SW 1271 (cell line): ENCODE results near the gene MEIOSIN.
A peak's percentile ranks its signal among the peaks of the same experiment; 100 is the strongest.

ENCODE experiments used
- DNase-seq, 2 experiments: peaks; one replicate each; lab custom pipeline; 2025; lab: John Stamatoyannopoulos, UW

MEIOSIN gene

DNA sequence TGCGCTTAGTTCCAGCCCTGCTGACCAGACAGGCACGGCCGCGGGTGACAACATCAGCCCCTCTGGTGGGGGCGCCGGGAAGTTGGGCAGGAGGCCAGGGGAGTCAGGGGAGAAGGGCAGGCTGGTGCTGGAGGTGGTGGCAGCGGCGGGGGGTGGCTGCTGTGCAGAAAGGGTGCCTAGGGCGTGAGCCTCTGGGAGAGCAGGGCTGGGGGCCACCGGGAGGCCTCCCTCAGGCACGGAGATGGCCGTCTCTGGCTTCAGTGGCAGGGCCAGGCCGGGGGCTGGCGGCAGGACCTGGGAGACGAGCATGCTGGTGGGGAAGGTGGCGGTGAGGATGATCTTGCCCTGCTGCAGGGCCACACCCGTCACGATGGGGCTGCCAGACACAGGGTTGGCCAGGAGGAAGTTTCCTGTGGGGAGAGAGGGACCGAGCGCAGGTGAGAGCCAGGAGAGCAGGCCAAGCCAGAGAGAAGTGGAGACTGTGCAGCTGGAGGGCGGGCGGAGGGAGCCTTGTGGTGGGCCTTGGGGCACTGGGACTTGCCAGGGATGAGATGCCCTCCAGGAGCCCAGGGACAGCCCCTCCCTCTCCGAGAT is 32.6 kb downstream of the MEIOSIN start:
- DNase-seq = no peak

DNA sequence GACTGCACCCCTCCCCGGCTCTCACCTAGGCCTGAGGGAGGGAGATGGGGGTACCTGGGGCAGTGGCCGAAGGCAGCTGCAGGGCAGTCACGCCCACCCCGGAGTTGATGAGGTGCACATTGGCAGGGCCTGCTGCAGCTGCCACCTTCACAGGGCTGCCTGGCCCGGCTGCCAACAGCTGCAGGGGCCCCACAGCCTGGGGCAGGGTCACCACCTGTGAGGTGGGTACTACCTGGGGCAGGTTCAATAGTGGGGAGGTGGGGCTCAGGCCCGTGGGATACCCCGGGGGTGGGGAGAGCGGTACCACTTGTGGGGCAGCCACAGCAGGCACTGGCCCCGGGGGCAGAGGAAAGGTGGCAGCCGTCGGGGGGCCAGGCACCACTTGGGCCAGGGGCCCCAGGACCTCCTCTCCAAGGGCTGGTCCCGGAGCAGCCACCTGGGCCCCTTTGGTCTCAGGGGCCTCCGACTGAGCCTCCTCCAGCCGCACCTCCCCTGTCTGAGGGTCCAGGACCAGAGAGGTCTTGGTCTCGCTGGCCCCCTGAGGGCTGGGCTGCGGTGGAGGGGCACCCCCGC is 33.1 kb downstream of the MEIOSIN start:
- DNase-seq = no peak

DNA sequence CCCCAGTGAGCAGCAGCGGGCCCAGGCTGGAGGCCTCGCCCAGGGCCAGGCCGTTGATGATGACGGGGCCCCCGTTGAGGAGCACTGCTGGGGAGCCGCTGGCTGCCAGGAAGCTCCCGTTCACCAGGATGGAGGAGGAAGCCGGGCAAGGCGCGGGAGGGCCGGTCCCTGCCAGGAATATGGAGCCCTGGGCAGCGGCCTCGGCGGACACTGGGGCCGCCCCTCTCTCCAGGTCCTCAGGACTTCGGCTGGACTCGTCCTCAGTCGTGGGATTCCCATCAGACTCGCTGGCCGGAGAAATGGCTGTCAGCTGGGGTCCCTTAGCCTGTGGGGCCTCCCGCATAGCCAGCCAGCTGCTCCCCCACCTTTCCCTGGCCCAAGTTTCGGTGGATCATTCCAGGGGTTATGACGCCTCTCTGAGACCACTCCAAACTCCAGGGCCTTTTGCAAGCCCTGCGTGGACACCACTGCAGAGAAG is 33.7 kb downstream of the MEIOSIN start:
- no peak for DNase-seq

DNA sequence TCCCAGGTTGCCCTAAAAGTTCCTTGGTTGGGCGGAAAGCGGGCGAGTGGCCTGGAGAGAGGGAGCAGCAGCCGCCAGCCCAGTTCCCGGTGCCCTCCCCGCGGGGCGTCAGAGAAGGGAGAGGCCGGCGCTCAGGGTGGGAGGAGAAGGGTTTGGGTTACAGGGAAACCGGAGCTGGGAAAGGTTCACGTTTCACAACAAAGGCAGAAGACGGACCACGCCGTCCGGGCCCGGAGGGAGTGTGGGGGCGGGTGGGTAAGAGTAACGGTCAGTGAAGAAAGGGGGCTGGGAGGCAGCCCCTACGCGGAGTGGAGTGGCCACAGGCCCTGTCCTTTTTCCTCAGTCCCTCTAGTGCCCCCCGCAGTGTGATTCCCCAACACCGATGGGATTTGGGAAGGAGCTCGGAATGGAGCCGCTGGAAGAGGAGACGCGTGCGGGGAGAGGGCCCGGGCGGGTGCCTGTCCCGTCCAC is 34.2 kb downstream of the MEIOSIN start:
- peak in 1 of 2 experiments; percentile 65 for DNase-seq

DNA sequence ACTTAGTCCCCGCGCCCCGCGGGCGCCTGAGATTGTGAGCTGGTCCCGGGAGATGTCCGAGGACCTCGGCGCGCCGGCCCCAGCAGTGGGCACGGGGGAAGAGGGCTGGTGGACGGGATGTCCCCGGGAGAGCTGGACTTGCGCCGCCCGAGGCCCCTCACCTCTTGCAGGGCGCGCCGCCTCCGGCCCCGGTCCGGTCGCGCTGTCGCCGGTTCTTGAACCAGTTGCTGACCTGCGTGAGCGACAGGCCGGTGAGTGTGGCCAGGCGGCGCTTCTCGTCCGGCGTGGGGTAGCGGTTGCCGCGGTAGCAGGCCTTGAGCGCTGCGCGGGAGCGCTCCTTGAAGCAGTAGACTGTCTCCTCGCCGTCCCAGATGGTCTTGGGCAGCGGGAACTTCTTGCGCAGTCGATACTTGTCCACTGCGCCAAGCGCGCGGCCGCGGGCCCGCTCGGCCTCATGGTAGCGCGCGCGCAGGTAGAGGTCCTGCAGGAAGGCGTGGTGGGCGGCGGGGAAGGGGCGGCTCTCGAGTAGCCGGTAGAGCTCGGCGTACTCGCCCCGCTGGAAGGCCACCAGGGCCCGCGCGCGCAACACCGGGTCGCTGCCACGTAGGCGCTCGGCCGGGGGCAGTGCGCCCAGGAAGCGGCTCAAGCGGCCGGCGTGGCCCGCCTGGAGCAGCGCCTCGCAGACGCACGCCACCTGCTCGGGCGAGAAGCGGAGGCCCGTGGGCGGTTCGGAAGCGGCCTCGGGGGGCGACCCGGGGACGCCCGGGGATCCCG is 34.8 kb downstream of the MEIOSIN start:
- DNase-seq = peak in 1 of 2 experiments; percentile 31

DNA sequence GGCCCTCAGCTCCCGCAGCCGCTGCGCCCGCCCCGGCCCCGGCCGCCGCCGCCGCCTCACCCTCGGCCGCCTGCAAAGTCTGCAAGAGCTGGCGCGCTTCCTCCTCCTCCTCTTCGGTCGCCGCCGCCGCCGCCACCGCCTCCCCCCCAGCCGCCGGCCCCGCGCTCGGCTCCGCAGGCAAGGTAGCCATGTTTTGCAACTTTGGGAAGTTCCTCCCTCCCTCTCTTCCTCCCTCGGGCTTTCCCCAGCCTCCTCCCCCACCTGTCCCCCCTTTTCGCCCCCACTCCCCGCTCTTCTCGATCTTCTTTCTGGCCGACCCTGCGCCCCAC is 35.4 kb downstream of the MEIOSIN start:
- no peak for DNase-seq

DNA sequence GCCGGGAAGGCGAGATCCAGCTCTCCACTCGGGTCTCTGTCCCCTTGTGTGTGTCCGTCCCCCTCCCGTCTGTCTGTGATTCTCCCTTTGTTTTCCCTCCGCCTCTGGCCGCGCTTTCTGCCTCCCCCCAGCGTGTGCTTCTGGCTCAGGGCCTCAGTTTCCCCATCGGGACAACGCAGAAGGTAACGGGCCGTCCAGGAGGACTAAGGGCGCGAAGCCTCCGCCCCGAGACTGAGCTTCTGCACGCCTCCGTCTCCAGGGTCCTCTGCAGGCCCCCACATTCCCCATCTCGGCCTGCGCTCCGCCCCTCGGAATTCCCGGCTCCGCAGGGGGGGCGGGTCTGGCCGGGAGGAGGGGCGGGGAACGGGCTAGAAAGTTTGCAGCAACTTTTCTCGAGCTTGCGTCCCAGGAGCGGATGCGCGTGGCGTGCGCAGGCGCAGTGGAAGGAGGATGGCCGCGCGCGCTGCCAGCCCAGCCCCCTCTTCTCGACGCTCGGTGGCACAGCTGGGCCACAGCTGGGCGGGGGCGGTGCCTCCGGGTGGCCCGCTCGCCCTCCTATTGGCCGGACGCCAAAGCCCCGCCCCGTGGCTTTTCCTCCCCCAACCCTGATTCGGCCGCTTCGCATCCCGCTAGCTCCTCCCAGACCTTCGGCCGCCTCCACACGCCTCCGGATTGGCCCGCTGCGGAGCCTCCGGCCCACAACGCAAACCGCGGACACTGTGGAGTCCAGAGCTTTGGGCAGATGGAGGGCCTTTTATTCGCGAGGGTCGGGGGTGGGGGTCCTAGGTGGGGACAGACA is 35.9 kb downstream of the MEIOSIN start, which contains the start of gene SIX5:
Gene SIX5 (minus strand): TSS at position 269 of the 799 bp plus-strand sequence. CDS start 408 bp downstream, outside the sequence.
- DNase-seq = peak; percentile 86 to 91

DNA sequence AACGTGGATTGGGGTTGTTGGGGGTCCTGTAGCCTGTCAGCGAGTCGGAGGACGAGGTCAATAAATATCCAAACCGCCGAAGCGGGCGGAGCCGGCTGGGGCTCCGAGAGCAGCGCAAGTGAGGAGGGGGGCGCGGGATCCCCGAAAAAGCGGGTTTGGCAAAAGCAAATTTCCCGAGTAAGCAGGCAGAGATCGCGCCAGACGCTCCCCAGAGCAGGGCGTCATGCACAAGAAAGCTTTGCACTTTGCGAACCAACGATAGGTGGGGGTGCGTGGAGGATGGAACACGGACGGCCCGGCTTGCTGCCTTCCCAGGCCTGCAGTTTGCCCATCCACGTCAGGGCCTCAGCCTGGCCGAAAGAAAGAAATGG is 36.6 kb downstream of the MEIOSIN start:
- no peak for DNase-seq

DNA sequence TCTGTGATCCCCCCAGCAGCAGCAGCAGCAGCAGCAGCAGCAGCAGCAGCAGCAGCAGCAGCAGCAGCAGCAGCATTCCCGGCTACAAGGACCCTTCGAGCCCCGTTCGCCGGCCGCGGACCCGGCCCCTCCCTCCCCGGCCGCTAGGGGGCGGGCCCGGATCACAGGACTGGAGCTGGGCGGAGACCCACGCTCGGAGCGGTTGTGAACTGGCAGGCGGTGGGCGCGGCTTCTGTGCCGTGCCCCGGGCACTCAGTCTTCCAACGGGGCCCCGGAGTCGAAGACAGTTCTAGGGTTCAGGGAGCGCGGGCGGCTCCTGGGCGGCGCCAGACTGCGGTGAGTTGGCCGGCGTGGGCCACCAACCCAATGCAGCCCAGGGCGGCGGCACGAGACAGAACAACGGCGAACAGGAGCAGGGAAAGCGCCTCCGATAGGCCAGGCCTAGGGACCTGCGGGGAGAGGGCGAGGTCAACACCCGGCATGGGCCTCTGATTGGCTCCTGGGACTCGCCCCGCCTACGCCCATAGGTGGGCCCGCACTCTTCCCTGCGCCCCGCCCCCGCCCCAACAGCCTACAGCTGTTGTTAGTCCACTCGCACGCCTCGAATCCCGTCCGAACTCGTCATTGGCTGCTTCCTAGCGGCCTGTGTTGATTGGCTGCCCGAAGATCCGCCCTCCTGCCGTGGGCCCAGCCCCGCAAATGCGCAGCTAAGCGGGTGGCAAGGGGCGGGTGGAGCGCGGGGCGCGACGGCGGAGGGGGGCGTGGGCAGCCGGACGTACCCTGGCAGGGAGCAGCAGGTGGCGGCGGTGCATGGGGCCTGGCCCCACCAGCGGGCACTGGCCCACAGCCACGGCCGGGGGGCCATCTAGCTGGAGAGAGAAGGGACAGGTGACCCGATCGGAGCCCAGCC is 37.2 kb downstream of the MEIOSIN start:
- DNase-seq = peak; percentile 92 to 95

DNA sequence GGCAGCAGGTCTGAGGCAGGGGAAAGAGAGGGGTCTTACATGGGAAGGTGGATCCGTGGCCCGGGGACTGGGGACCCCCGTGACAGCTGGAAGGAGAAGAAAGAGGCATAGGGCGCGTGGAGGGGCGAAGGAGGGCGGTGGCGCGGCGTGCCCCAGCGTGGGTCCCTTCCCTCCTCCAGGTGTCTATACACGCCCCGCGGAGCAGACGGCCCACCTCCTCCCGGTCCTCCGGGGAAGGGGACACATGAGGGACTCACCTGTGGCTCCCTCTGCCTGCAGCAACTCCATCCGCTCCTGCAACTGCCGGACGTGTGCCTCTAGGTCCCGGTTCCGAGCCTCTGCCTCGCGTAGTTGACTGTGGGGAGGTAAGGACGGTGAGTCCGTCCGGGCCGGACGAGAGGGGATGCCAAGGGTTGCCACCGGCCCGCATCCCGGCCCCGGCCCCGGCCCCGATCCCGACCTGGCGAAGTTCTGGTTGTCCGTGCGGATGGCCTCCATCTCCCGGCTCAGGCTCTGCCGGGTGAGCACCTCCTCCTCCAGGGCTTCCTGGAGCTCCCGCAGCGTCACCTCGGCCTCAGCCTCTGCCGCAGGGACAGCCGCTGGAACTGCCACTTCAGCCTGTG is 38.2 kb downstream of the MEIOSIN start:
- DNase-seq = no peak

DNA sequence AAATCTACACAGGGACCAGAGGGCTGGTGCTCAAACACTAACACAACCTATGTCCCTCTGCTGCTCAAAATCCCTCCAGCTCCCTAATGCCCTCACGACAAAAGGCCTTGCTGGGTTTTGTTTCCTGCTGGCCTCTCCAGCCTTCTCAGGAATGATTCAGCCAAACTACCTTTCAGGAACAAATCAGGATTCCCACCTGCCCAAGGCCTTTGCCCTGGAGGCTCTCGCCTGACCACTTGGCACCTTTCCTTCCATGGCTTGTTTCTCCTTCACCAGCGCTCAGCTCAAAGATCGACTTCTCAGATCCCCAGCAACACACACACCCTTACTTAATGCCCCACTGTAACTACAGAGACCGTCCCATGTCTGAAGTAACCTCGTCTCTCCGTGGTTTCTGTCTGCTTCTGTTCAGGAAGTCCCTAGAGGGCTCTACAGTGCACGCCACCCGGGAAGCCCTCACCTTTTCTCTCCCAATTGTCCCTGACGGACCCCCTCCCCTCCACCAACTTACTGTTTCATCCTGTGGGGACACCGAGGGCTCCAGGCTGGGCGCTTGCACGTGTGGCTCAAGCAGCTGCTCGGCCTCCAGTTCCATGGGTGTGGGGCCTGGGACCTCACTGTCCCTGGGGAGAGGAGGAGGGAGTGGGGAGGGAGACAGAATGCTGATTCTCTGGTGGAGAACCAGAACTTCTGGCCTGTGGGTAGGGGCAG is 39.0 kb downstream of the MEIOSIN start:
- no peak for DNase-seq

DNA sequence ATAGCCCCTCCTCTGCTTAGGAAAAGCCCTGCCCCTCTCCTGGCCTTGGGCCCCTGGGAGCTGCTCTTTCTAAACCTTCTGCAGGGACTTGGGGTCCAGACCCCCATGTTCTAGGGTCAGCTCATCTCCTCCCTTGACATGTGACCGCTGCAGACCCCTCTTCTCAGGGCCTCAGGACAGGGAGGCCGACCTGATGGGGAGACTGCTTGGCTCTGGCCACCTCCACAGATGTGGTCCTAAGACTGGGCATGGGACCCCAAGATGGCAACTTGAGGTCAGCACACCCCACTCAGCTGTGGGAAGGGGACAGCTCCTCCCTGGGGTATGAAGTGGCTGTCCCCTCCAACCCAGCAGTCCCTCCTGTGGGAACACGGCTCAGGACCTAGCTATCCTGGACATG is 39.7 kb downstream of the MEIOSIN start:
- no peak for DNase-seq

DNA sequence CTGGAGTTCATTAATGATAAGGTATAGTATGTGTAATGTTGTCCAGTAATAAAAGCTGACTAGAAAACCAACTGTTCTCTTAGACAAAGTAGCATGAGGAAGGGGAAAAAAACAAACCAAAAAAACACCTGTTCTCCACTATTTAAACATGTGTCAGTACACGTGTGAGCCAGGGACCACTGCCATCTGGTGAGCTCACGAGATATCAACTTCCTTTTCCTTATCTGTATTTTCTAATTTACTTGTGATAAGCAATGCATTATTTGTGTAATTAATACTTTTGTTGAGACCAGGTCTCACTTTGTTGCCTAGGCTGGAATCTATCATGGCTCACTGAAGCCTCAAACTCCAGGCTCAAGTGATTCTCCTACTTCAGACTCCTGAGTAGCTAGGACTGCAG is 40.1 kb downstream of the MEIOSIN start:
- DNase-seq = no peak

DNA sequence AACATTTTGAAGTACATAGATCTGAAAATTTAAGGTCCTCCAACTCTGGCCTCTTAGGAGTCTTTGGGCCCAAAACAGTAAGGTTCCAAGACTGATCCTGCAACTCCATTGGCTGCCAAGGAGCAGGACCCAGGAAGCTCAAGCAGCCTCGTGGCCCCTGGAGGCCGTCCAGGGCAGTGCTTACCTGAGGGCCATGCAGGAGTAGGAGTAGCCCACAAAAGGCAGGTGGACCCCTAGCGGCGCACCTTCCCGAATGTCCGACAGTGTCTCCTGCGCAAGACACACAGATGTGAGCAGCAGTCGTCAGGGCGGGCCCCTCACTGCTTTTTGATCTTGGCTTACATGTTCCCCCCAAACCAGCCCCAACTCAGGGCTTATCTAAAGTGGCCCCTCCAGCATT is 41.5 kb downstream of the MEIOSIN start:
- DNase-seq = no peak

DNA sequence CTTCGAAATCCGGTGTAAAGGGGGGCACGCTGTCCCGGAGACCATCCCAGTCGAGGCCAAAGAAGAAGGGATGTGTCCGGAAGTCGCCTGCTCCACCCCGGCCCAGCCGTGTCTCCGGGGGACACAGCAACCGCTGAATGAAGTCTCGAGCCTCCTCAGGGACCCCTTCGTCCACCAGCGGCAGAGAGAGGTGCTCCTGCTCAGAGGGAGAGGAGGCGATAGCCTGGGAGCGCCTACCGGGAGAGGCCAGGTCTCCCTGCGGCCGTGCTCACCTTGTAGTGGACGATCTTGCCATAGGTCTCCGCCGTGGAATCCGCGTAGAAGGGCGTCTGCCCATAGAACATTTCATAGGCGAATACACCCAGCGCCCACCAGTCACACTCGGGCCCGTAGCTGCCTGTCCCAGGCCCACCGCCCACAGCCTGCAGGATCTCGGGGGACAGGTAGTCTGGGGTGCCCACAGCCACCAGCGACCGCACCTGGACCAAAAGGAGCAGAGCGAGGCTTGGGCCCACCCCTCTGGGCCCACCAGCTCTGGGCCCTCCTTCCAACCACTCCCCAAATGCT is 44.2 kb downstream of the MEIOSIN start:
- DNase-seq = no peak

DNA sequence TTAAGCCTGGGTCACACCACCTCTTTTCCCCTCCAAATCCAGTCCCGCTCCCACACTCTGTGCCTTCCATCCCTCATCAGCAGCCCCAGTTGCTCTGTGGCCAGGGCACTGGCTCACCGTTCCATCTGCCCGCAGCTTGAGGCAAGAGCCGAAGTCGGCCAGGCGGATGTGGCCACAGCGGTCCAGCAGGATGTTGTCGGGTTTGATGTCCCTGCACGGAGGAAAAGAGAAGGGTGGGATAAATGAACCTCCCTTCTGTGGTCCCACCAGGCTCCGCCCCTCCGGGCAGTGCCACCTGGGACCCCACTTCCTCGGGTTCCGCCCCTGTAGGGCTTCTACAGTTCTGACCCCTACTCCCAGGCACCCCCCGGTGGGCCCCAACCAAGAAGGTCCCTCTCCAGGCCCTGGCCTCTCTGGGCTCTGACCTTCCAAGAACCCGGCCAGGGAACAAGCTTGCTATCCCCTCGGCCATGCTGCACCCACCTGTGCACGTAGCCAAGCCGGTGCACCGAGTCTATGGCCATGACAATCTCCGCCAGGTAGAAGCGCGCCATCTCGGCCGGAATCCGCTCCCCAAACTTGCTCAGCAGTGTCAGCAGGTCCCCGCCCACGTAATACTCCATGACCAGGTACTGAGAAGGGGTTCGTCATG is 44.9 kb downstream of the MEIOSIN start:
- no peak for DNase-seq

DNA sequence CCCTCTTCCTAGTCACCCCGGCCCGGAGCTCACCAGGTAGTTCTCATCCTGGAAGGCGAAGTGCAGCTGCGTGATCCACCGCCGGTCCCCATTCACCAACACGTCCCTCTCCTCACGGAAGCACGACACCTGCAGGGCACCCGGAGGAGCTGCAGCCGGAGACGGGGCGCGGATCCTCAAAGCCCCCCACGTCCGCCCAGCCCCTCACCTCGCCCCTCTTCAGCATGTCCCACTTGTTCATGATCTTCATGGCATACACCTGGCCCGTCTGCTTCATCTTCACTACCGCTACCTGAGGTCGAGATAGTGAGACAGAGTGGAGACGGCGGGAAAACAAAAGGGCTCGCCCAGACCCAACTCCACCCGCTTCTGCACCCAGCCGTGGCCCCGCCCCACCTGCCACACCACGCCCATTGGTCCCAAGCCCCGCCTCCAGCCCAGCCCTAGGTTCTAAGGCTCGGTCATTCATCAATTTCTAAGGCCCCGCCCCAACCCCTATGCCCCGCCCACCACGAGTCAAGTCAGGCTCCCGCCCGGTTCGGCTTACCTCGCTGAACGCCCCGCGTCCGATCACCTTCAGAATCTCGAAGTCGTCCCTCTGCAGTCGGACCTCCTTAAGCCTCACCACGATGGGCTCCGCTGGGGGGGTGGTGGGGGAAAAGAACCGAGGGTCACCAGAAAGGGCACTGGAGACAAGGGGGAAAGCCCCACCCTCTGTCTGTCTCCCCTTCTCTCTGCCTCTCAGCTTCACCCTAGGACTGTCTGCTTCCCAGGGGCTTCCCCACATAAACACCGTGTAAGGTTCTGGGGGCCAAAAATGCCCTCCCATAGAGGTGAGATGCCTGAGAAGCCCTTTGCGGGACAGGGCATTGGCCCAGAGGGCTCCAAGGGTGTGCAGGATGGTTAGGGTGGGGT is 46.2 kb downstream of the MEIOSIN start:
- DNase-seq = no peak

DNA sequence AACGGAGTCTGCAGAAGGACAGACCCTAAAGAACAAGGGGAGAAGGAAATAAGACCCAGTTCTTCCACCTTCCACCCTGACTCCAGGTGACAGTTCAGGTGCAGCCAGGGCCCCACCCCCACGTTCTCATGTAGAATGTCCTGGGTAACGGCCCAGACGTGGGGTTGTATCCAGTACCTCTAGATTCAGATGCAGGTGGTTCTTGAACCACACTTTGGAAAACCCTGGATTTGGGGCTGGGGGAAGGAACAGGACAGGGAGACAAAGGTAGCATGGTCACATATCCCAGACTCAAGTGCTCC is 46.9 kb downstream of the MEIOSIN start:
- no peak for DNase-seq
